HEK293T (cell line): ENCODE data around the gene EMD.

Experiments used
- ARNT ChIP-seq: fragments of 450-650 bp; IDR thresholded peaks from 2 replicates; pipeline ENCODE4 v1.6.1; 2017; ENCODE audit warnings: mild to moderate bottlenecking
- BHLHE40 ChIP-seq: fragments of 450-650 bp; IDR thresholded peaks from 2 replicates; pipeline ENCODE4 v1.6.1; 2016; ENCODE audit warnings: mild to moderate bottlenecking, moderate library complexity, borderline replicate concordance
- CTBP1 ChIP-seq: fragments of 450-650 bp; IDR thresholded peaks from 2 replicates; pipeline ENCODE4 v1.6.1; 2016; ENCODE audit warnings: borderline replicate concordance
- ELF4 ChIP-seq: fragments of 450-650 bp; IDR thresholded peaks from 2 replicates; pipeline ENCODE4 v1.6.1; 2017; ENCODE audit warnings: antibody characterized with exemption
- FOXM1 ChIP-seq: fragments of 450-650 bp; IDR thresholded peaks from 2 replicates; pipeline ENCODE4 v1.6.1; 2017; ENCODE audit warnings: mild to moderate bottlenecking, borderline replicate concordance
- HDGF ChIP-seq: fragments of 450-650 bp; IDR thresholded peaks from 2 replicates; pipeline ENCODE4 v1.6.1; 2017; ENCODE audit warnings: antibody characterized with exemption, borderline replicate concordance
- L3MBTL2 ChIP-seq: fragments of 450-650 bp; conservative IDR thresholded peaks from 2 replicates; pipeline ENCODE4 v1.6.1; 2016; ENCODE audit warnings: mild to moderate bottlenecking
- LEF1 ChIP-seq: fragments of 450-650 bp; IDR thresholded peaks from 2 replicates; pipeline ENCODE4 v1.6.1; 2017; ENCODE audit warnings: mild to moderate bottlenecking, borderline replicate concordance
- NFRKB ChIP-seq: fragments of 450-650 bp; IDR thresholded peaks from 2 replicates; pipeline ENCODE4 v1.6.1; 2016; ENCODE audit warnings: mild to moderate bottlenecking, moderate library complexity
- SP1 ChIP-seq: fragments of 450-650 bp; IDR thresholded peaks from 2 replicates; pipeline ENCODE4 v1.6.1; 2017
- TARDBP ChIP-seq: fragments of 450-650 bp; IDR thresholded peaks from 2 replicates; pipeline ENCODE4 v1.6.1; 2016
- ZNF384 ChIP-seq: fragments of 450-650 bp; IDR thresholded peaks from 2 replicates; pipeline ENCODE4 v1.6.1; 2016
- TF ChIP-seq, protein P1 (sequence below): fragments of 450-650 bp; IDR thresholded peaks from 2 replicates; pipeline ENCODE4 v1.6.1; 2016

DNA sequence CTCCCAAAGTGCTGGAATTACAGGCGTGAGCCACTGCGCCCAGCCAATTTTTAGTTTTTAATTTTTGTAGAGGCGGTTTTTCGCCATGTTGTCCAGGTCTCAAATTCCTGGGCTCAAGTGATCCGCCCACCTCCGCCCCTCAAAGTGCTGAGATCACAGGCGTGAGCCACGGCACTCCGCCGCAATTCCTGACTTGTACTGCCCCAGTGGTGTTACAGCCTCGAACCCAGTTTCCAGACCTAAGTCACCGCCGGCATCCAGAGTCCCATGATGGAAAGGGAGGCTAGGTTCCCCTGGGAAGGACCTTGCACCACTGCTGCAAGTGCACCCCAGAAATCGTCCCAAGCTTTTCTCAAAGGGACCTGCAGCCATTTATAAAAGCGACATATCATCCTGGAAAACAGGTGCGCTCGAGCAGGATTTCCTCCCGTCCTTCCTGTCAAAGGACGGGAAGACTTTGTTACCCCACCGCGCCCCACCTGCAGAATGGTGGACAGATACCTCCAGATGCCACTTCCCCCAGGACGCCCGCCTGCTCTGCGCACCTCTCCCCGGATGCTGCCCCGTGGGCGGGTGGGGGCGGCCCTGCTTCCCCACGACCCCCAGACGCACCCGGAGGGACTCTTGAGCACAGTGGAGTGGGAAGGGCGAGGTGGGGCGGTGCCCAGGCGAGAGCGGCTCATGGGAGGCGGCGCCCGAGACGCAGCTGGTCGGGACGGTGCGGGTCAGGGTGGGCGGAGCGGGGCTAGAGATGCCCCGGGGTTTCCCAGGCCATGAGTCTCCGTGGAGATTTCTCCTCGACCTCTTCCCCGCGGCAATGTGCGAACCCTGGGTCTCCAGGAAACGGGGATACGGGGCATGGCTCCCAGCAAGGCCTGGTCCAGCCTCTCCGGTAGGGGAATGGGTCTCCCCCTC is 18.1 kb downstream of the EMD start:
- TF ChIP-seq, protein P1, sequence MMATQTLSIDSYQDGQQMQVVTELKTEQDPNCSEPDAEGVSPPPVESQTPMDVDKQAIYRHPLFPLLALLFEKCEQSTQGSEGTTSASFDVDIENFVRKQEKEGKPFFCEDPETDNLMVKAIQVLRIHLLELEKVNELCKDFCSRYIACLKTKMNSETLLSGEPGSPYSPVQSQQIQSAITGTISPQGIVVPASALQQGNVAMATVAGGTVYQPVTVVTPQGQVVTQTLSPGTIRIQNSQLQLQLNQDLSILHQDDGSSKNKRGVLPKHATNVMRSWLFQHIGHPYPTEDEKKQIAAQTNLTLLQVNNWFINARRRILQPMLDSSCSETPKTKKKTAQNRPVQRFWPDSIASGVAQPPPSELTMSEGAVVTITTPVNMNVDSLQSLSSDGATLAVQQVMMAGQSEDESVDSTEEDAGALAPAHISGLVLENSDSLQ, result no peak
- no peak for TF ChIP-seq ELF4
- TF ChIP-seq FOXM1, result no peak
- no peak for TF ChIP-seq SP1
- TF ChIP-seq ZNF384, result no peak
- TF ChIP-seq ARNT, result no peak
- no peak for TF ChIP-seq LEF1
- no peak for TF ChIP-seq L3MBTL2
- no peak for TF ChIP-seq NFRKB
- no peak for TF ChIP-seq TARDBP
- TF ChIP-seq HDGF, result no peak
- no peak for TF ChIP-seq BHLHE40
- no peak for TF ChIP-seq CTBP1
